Esophagus squamous epithelium (tissue), 4 donors: ENCODE data around the gene NFKBIE.

ENCODE experiments used
- CTCF ChIP-seq, 6 experiments: fragments of 450-650 bp in 4 of 6; fragments of 200-600 bp in 2 of 6; sonication (generic) in 2 of 6; IDR thresholded peaks; one replicate each; pipeline ENCODE4 v1.5.1; 2016 to 2019; ENCODE audit warnings: antibody characterized with exemption in 6 of 6, mild to moderate bottlenecking in 4 of 6, moderate library complexity in 4 of 6
- POLR2A ChIP-seq, 4 donors: fragments of 450-650 bp; IDR thresholded peaks; one replicate each; pipeline ENCODE4 v1.6.1; 2017; ENCODE audit warnings: antibody characterized with exemption in 4 of 4, mild to moderate bottlenecking in 4 of 4, moderate library complexity in 3 of 4

GRCh38 chr6:44311767-44312166 lies 46.4 kb upstream of the NFKBIE start:
- TF ChIP-seq CTCF (IDR thresholded peaks at IDR 0.05) (no peak), POLR2A (IDR thresholded peaks at IDR 0.05) (no peak)
